T-helper 1 cell (primary cell): ENCODE data around the gene ZDHHC24.
"Not testable (repeated sequence)": the region's sequence is repeated elsewhere in the genome, so short reads cannot be mapped to it uniquely, and the experiment has no call there.

Source experiments
- DNase-seq, 5 donors: peaks; one replicate each; pipeline ENCODE4 v3.0.0-alpha.2; 2012 to 2020

ZDHHC24 gene

DNA sequence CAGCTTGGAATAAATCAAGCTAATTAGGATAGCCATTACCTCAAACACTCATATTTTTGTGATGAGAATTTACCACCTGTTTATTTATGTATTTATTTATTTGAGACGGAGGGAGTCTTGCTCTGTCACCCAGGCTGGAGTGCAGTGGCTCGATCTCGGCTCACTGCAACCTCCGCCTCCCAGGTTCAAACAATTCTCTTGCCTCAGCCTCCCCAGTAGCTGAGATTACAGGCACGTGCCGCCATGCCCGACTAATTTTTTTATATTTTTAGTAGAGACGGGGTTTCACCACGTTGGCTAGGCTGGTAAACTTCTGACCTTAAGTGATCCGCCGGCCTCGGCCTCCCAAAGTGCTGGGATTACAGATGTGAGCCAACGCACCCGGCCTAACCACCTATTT is 896 bp downstream of the ZDHHC24 start:
- not testable (repeated sequence) for DNase-seq

DNA sequence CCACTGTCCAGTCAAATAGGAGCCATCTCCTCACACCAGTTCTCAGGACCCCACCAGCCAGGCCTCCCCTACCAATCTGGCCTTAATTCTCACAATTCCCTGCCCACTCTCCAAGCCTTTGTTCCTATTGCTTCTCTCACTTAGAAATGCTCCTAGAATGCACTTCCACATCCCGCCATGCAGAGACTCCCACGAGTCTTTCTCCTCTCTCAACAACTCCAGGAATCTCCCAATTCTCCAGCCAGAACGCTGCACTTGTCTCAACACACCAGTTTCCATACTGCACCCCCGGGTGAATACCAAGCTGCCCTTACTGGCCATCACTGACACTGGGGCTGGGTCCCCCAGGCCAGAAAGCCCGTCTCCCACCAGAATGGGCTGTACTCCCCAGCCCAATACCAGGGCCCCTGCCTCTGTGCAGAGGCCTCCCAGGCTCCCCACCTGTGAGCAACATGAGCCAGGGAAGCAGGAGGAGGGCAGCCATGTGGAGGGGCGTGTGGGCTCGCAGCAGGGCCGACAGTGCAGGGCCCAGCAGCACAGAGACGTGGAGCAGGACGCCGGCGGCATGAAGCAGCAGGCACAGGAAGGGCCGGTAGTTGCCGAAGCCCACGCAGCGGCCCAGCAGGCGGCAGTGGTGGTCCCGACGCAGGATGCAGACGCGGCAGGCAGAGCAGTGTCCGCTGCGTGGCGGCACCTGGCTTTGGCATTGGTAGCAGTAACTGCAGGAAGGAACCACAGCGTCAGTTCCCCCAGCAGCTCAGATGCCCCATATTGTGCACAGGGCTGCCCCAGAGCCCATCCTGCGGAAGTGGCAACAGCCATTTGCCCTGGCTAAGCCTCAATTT is 2.4 kb downstream of the ZDHHC24 start:
- DNase-seq: peak; percentile 39 to 83 (median 50)

DNA sequence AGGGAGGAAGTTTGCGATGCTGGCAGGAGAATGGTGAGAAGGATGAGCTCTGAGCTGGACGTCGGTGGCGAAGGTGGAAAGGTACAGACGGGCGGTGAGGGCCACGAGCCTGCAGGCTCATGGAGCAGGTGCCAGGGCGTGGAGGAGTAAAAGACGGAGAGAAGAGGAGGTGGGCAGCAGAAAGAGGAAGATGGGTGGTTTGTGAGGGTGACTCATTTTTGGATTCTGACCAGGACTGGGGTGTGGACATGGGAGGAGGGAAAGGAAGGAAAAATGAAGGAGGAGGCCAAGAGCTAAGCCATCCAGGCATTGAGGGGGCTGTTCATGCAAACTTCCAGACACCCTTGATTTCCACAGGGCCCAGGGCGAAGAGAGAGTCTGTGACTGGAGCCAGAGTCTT is 3.5 kb downstream of the ZDHHC24 start:
- no peak for DNase-seq

DNA sequence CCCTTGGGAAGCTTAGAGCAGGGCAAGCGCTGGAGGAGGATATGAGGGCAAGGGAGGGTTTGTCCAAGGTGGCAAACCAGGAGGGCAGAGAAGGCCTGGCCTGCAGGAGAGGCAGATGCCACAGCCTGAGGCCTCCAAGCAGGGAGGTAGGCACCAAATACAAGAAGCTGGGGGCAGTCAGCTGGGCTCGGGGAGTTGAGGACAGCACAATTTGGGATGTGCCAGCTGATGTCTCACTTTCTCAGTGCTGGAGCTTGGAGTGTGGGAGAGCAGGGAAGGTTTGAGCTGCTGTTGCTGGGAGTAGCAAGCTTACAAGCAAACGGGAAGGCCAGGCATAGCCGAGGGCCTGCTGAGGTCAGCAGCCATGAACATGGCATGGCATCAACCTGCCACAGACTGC is 4.0 kb downstream of the ZDHHC24 start:
- DNase-seq: no peak

DNA sequence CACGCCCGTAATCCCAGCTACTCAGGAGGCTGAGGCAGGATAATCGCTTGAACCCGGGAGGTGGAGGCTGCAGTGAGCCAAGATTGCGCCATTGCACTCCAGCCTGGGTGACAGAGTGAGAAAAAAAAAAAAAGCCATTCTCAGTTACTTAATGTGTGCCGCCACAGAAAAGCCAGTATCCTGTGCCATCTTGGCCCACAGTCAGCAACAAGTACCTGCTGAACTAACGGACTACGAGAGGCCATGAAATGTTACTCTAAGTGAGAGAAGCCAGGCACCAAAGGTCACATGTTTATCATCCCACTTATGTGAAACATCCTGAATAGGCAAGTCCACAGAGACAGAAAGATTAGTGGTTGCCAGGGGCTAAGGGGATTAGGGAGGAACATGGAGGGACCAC is 5.2 kb downstream of the ZDHHC24 start:
- DNase-seq: not testable (repeated sequence)

DNA sequence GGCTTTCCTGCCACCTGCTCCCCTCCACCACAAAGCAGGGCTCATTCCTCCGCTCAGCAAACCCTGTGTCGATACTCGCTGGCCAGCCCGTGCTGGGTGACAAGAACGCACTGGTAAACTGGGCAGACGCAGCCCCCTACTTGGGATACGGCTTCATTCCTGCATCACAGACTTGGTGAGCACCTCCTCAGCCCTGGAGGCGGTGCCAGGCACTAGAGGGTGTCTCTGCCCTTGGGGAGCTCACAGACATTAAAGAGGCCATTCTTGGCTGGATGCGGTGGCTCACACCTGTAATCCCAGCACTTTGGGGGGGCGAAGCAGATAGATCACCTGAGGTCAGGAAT is 6.0 kb downstream of the ZDHHC24 start:
- no peak for DNase-seq

DNA sequence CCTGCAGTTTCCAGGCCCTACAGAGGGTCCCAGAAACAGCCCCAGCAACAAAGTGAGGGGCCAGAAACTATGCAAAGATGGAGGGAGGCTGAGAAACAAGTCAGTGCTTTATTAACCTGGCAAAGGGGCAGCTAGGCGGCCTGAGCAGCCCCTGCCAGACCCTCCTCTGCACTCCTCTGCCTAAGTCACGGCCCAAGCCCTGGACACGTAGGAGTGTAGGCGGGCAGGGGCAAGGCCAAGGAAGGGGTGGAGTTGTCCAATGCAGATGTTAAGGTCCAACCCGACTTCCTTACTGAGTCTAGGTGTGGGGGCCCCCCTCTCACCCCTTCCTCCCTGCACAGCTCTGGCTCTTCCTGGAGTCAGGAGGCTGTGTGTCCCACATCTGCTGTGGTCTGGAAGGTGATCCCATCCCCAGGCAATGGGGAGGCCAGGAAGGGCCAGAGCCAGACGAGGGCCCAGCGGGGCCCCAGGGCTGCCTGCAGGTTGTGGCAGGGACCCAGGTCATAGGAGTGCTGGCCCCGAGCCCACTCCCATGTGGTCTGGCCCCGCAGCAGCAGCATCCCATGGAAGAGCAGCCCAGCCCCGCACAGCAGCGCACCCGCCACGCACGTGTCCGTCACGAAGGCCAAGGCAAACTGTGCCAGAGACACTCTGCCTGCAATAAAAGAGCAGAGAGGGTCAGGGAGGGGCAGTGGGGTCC is 6.5 kb downstream of the ZDHHC24 start:
- DNase-seq: no peak

DNA sequence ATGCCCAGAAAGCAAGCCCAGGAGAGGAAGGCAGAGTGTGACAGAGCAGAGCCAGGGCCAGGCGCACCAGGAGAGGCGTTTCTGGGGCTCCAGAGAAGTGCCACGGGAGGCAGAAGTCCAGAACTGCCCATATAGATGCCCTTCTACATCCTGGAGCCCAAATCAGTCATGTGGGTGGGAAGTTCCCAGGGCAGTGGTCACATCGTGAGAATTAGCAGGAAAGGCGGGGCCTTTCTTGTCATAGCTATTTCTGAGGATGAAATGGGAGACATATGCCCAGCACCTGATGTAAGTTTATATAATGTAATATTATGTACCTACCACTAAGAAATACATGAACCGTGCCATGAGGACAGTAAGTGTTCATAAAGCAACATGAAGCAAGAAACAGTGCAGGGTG is 13.1 kb downstream of the ZDHHC24 start:
- DNase-seq: no peak

DNA sequence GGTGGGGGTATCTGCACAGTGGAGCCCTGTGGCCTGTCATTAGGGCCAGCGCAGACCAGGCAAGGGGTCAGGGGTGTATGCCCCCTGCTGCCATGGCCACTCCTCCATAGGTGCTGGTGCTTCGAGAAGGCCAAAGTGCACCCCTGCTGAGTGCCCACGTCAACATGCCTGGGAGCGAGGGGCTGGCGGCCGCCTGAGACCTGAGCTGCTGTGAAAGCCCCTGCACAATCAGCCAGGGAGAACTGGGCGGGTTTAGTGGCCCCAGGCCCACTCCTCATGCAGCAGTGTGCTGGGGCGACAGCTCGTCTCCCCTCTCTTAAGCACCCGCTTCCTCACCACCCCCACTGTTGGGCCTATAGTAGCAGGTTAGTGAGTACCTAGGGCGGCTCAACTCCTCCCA is 14.0 kb downstream of the ZDHHC24 start:
- no peak for DNase-seq

DNA sequence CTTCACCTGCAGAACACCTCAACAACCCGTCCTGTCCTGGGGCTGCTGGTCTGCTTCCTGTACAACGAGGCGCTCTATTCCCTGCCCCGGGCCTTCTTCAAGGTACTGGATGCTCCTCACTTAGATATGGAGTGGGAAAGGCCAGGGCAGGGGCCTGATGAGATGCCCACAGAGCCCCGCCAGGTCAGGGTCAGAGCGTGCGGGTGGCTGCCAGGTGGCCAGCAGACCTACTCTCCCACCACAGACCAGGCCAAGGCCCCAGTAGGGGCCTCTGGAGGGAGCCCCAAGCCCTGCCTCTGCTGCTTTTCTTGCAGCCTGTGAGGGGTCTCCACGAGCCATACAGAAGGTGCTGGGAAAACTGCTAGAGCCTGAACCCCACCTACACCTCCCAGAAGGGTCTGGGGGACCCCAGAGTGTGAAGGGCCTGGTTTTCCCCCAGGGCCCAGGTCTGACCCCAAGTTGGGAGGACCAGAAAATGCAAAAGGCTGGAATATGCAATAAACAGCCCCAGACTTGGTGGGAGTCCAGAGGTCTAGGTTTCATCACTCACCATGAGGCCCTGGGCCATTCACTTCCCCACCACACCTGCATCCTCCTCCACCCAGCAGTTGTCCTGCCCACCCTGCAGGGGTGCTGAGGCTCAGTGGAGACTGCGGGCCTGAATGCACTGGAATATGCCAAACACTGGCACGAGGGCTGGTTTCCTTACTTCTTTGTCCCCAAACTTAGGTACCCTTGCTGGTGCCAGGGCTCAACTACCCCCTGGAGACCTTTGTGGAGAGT is 14.7 kb downstream of the ZDHHC24 start:
- DNase-seq: no peak

DNA sequence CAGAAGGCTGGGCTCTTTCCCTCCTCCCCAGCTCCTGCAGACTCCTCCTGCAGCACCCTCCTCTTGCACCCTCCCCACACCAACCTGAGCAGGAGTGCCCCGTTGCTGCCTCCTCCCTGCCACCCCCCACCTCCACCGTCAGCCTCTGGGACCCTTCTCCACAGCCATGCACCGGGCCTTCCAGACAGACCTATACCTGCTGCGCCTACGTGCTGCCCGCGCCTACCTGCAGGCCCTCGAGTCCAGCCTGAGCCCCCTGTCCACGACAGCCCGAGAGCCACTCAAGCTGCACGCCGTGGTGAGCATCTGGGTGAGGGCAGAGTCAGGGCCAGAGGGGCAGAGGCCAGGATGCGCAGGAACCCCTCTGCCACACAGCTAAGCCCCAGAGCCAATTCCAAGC is 16.2 kb downstream of the ZDHHC24 start:
- no peak for DNase-seq

DNA sequence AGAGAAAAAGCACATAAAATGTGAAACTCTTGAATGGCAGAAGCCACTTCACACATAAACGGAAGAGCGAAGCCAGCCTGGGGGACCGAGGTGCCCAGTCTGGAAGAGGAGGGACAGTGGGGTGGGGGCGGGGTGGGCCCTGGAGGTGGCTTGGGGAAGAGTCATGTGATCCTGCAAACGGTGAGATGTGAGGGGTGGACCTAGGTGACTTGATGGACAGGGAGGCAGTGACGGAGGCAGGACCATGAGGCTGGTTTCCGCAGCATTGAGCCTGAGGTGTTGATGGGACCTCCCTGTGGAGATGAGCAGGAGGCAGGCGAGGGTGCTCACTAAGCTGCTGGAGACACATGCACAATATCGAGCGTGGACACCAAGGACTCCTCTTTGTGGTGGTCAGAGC is 16.8 kb downstream of the ZDHHC24 start:
- DNase-seq: no peak

DNA sequence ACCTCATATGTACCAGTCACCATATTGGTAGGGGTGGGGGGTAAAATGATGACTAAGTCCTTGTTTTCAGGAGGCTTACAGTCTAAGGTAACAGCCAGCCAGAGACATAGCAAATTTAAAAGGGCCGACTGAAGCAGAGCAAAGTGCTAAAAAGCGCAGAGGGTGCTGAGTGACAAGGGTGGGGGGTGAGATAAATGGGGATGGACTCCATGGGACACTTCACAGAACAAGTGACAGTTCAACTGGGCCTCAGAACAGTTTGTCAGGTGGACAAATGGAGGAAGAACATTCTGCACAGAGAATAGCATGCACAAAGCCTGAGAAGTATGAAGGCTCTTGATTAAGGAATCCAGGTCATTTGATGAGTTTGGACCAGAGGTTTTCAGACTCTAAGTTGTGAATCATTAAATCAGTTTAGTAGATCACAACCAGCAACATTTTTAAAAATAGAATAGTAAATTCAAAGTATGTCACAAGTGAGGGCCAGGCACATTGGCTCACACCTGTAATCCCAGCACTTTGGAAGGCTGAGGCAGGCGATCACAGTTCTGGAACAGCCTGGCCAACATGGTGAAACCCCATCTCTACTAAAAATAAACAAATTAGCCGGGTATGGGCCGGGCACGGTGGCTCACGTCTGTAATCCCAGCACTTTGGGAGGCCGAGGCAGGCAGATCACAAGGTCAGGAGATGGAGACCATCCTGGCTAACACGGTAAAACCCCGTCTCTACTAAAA is 21.4 kb downstream of the ZDHHC24 start:
- no peak for DNase-seq

DNA sequence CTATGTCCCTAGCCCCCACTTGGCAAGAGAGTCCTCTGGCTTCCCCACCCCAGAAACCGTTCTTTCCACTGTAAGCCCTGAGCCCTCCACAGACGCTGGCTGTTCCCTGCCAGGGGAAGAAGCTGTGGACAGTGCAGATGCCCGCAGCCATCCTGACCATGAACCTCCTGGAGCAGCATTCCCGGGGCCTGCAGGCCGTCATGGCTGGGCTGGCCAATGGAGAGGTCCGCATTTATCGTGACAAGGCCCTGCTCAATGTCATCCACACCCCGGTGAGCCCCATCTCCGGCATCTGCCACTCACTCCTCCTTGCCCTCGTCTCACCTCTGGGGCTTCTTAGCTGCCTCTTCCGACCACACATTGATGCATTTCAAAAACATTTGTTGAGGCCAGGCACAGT is 22.2 kb downstream of the ZDHHC24 start:
- no peak for DNase-seq

DNA sequence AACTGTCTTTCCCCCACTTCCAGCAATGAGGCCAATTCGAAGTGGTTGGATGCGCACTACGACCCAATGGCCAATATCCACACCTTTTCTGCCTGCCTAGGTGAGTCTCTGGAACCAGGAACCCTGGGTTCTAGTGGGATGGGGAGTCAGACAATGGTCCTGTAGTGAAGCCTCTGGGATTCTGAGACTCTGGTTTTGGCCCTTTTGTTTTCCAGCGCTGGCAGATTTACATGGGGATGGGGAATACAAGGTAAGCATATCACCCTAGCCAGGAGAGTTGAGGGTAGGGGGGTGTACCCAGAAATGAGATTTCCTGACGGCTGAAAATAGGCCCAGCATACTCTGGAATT is 34.9 kb downstream of the ZDHHC24 start:
- no peak for DNase-seq

DNA sequence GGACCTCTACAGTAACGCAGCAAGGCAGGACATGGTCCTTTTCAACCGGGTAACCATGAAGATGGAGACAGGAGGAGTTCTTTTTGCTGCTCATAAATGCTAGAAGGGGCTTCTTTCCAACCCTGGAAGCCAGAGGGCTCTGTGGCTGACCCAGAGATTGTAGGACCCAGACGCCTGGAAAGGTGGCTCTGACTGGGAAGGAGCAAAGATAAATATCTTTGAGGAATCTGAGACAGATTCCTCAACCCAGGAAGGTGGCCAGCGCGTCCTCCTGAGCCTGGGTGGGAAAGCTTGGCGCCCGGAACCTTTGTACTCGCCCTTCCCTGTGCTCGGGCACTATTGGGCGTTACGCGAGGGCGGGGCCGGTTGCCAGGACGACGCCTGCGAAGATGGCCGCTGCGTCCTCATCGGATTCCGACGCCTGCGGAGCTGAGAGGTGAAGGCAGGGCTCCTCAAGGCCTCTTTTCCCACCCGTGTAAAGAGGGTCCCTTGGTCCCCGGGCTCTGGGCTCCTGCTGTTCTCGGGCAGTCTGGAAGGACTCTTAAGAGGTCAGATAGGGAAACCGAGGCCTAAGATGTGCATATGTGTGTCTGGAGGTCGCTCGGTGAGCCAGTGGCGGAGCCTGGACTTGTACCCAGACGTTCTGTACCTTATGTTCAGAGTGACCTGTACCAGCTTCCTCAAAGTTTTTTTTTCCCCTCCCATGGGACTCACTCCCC is 35.4 kb downstream of the ZDHHC24 start, which contains the start of gene BBS1:
BBS1 (plus strand) TSS at position 365 of the 719 bp plus-strand sequence; CDS start at position 390, 25 bp downstream.
- DNase-seq: peak; percentile 38 to 76 (median 69)

DNA sequence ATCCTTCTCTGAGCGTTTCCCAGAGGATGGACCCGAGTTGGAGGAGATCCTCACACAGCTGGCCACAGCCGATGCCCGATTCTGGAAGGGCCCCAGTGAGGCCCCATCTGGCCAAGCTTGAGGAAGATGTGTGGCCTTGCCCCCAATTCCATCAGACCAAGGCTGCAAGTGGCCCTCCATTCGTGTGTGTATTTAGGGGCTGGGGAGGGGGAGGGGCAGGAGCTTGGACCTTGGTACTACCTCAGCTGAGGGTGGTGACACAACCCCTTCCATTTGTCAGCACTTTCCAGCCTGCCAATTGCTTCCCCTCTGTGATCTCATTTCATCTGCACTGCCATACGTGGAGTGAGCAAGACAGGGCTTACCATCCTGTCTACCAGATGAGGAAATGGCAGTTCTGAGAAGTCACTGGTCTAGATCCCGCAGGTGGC is 36.7 kb downstream of the ZDHHC24 start:
- peak in 1 of 5 donors; percentile 61 for DNase-seq

DNA sequence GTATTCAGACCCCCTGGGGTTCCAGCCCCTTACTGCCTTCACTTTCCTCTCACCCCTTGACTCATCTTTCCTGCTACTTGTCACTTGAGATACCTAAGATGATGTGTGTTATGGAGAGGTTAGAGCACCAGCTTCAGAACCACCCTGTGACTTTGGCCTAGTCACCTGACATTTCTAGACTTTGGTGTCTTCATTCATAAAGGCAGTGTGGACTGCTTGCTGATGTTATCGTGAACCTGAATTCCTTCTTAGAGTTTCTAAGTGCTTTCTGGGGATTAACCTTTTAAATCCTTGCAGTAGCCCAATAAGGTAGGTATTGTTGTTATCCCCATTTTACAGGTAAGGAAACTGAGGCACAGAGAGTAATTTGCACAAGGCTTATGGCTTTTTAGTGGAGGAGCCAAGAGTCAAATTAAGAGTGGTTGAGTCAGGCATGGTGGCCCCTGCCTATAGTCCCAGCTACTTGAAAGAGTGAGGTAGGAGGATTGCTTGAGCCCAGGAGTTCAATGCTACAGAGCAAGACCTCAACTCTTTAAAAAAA is 40.5 kb downstream of the ZDHHC24 start:
- no peak for DNase-seq

DNA sequence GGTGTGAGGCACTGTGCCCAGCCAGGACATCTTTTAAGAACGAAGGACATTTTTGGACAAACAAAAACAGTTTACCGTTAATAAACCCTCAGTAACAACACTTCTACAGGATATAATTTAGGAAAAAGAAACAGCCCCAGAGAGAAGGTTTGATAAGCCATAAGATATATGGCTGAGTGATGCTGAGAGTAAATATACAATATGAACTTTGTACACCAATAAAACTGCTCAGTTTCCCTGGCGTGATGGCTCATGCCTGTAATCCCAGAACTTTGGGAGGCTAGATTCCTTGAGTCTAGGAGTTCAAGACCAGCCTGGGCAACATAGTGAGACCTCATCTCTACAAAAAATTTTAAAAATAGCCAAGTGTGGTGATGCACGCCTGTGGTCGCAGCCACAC is 47.3 kb downstream of the ZDHHC24 start:
- DNase-seq: no peak

DNA sequence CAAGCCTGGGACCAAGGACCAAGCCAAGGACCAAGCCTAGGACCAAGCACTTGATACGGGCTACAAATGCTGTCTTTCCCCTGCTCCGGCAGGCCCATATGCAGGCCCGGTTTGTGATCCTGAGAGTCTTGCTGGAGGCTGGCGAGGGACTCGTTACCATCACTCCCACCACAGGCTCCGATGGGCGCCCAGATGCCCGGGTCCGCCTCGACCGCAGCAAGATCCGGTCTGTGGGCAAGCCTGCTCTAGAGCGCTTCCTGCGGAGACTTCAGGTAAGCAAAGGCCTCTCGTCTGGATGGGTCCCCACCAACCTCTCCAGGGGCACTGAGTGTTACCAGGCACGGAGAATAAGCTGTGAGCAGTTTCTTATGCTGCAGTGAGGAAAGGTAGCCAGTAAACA is 48.6 kb downstream of the ZDHHC24 start:
- no peak for DNase-seq

DNA sequence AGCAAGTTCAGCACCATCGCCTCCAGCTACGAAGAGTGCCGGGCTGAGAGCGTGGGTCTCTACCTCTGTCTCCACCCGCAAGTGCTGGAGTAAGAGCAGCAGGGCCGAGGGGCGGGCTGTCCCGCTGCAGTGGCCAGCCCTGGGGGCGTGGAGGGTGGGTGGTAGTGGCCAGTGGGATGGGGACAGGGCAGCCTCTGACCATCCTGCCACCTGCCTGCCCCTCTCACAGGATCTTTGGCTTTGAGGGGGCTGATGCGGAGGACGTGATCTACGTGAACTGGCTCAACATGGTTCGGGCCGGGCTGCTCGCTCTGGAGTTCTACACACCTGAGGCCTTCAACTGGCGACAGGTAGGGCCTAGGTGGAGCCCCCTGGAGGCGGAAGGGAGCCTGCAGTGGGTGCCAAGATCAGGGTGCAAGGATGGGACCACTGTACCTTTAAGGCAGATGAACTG is 50.4 kb downstream of the ZDHHC24 start:
- DNase-seq: no peak

DNA sequence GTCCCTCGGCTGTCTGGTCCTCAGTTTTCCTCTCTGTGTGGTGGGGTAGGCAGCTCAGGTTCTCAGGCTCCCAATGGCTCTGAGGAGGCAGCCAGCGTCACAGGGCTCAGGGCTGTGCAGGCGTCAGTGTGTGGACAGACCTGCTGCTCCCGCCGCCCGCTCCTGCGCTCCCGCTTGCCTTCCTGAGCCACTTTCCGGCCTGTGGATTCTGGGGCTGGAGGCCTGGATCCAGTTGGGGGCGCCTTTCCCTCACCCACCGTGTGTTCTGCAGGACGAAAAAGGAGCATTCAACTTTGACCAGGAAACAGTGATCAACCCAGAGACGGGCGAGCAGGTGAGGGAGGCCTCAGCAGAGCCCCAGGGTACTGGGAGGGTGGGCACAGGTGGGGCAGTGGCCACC is 50.9 kb downstream of the ZDHHC24 start:
- DNase-seq: no peak
